B cell (primary cell): ENCODE data around the gene PPP1R12A. TPM values are rescaled to one million over a fixed set of nuclear protein-coding genes. Genes with fewer than 3 reads are reported as not detected.

ENCODE experiments used
- ATAC-seq: fragments of 200-7000 bp; cut with Tn5 transposase; one replicate; pipeline ENCODE4 v1.10.0; 2021; ENCODE audit warnings: low read depth, mild to moderate bottlenecking, moderate number of reproducible peaks, moderate library complexity
- CTCF ChIA-PET: fragments of 350-600 bp; sonication (Branson Sonifier 250); formaldehyde crosslinking; loops from one replicate; lab custom pipeline; 2021; ENCODE audit warnings: antibody characterized with exemption, inconsistent platforms; lab: Charles Lee
- POLR2A ChIA-PET: fragments of 350-600 bp; sonication (Branson Sonifier 250); formaldehyde crosslinking; loops from one replicate; lab custom pipeline; 2021; ENCODE audit warnings: antibody characterized with exemption; lab: Charles Lee
- DNase-seq: peaks from one replicate; pipeline ENCODE4 v3.0.0; 2013
- H2AFZ ChIP-seq: 2 replicates; pipeline ENCODE4 v1.6.1; 2012; ENCODE audit warnings: mild to moderate bottlenecking, low read depth, low read length; ENCODE audit not compliant: insufficient read depth, poor library complexity, severe bottlenecking
- H3K27ac ChIP-seq, 2 donors: 1 replicate in 1 of 2; 2 replicates in 1 of 2; pipeline ENCODE4 v1.5.1; 2012 to 2013; ENCODE audit warnings: low read length in 2 of 2, mild to moderate bottlenecking in 2 of 2, moderate library complexity in 1 of 2
- H3K27me3 ChIP-seq, 4 experiments: fragments of 200-600 bp in 1 of 4; sonication (generic) in 1 of 4; replicated peaks in 1 of 4; 1 replicate in 2 of 4; 2 replicates in 2 of 4; pipeline versions ENCODE4 v1.6.1 to v1.7.0; 2013 to 2016; ENCODE audit warnings: low read length in 3 of 4, mild to moderate bottlenecking in 2 of 4, mixed read lengths in 1 of 4, moderate library complexity in 1 of 4; ENCODE audit not compliant: insufficient read depth in 4 of 4, control insufficient read depth in 3 of 4; ENCODE audit errors: control extremely low read depth in 1 of 4
- H3K36me3 ChIP-seq, 2 experiments: replicated peaks in 1 of 2; 1 replicate in 1 of 2; 2 replicates in 1 of 2; pipeline versions ENCODE4 v1.6.1 to v1.7.1; 2013; ENCODE audit warnings: low read length in 1 of 2; ENCODE audit not compliant: insufficient read depth in 2 of 2, control insufficient read depth in 1 of 2; ENCODE audit errors: control extremely low read depth in 1 of 2, extremely low read depth in 1 of 2
- H3K4me1 ChIP-seq, 2 donors: fragments of 200-600 bp in 1 of 2; sonication (generic) in 1 of 2; 1 replicate in 1 of 2; 2 replicates in 1 of 2; pipeline versions ENCODE4 v1.5.1 to v1.6.1; 2013 to 2017; ENCODE audit warnings: low read length in 2 of 2; ENCODE audit not compliant: control insufficient read depth in 2 of 2, insufficient read depth in 2 of 2
- H3K4me2 ChIP-seq: replicated peaks from 2 replicates; pipeline ENCODE3; 2012; ENCODE audit warnings: mild to moderate bottlenecking, low read depth, low read length; ENCODE audit not compliant: poor library complexity, severe bottlenecking
- H3K4me3 ChIP-seq, 5 experiments: fragments of 200-600 bp in 1 of 5; sonication (generic) in 1 of 5; 1 replicate in 3 of 5; 2 replicates in 2 of 5; pipeline versions ENCODE4 v1.5.1 to v1.7.0; 2011 to 2016; ENCODE audit warnings: low read length in 4 of 5, mild to moderate bottlenecking in 4 of 5, low read depth in 2 of 5, control low read depth in 1 of 5, moderate library complexity in 1 of 5; ENCODE audit not compliant: insufficient read depth in 1 of 5; ENCODE audit errors: control extremely low read depth in 1 of 5, extremely low read depth in 1 of 5
- H3K79me2 ChIP-seq: fragments of 200-600 bp; sonication (generic); one replicate; pipeline ENCODE4 v1.6.0; 2016; ENCODE audit warnings: low read length; ENCODE audit not compliant: control insufficient read depth, insufficient read depth
- H3K9ac ChIP-seq: fragments of 200-600 bp; sonication (generic); 2 replicates; pipeline ENCODE4 v1.6.1; 2017; ENCODE audit warnings: mild to moderate bottlenecking, low read length, moderate library complexity
- H3K9me3 ChIP-seq, 3 donors: one replicate each; pipeline versions ENCODE4 v1.6.1 to v1.7.1; 2013; ENCODE audit warnings: low read length in 2 of 3; ENCODE audit not compliant: control insufficient read depth in 2 of 3, insufficient read depth in 1 of 3; ENCODE audit errors: control extremely low read depth in 1 of 3
- H4K20me1 ChIP-seq: 2 replicates; pipeline ENCODE4 v1.6.0; 2012; ENCODE audit warnings: mild to moderate bottlenecking, low read length; ENCODE audit not compliant: insufficient read depth, control insufficient read depth, poor library complexity, severe bottlenecking
- H3K27ac Mint-ChIP-seq: one replicate; pipeline ENCODE4 v1.8.0; 2021; ENCODE audit warnings: mixed read lengths
- H3K27me3 Mint-ChIP-seq: one replicate; pipeline ENCODE4 v1.8.0; 2021; ENCODE audit warnings: mixed read lengths
- H3K4me1 Mint-ChIP-seq: one replicate; pipeline ENCODE4 v1.8.0; 2021; ENCODE audit warnings: mixed read lengths
- H3K4me3 Mint-ChIP-seq: one replicate; pipeline ENCODE4 v1.8.0; 2021; ENCODE audit warnings: mixed read lengths
- H3K9me3 Mint-ChIP-seq: one replicate; pipeline ENCODE4 v1.8.0; 2022; ENCODE audit warnings: mixed read lengths; ENCODE audit not compliant: insufficient read depth
- CTCF ChIP-seq: fragments of 200-600 bp; IDR thresholded peaks from one replicate; pipeline ENCODE4 v1.8.0; 2022; ENCODE audit warnings: antibody characterized with exemption, mild to moderate bottlenecking
- EZH2 ChIP-seq: IDR thresholded peaks from 2 replicates; pipeline ENCODE4 v1.6.1; 2012; ENCODE audit warnings: borderline replicate concordance, low read depth, mild to moderate bottlenecking, moderate library complexity, low read length; ENCODE audit not compliant: insufficient read depth, poor library complexity, severe bottlenecking
- WGBS: methylation state at CpG from one replicate; pipeline ENCODE4 v1.1.5; 2013; ENCODE audit warnings: missing lambda C conversion rate; ENCODE audit not compliant: insufficient coverage; 5-methylcytosine and 5-hydroxymethylcytosine counted together
- intact Hi-C: fragments of 100-400 bp; cut with micrococcal nuclease; formaldehyde crosslinking; loops from one replicate; pipeline ENCODE4 v1.10.0; 2022
- polyA plus RNA-seq: library from polyadenylated mRNA; depleted of rRNA; stranded (reverse); fragments of >200 nt; gene quantifications from 2 replicates; pipeline ENCODE4 v1.2.3, GENCODE V29; 2012
- total RNA-seq, 2 donors: library from RNA; stranded (reverse); fragments of 120-200 nt in 1 of 2; gene quantifications; 1 replicate in 1 of 2; 2 replicates in 1 of 2; pipeline versions ENCODE4 v1.2.3 to v1.2.4, GENCODE V29; 2013 to 2022

PPP1R12A gene
- total and polyA plus RNA-seq, 2 donors (not counting 1 experiment from before 2014, with no cell fraction given): 18.3 to 110 TPM

- H3K79me2 ChIP-seq: peaks cover 35% of the 10 kb centered on the region
Measured at GRCh38 chr12:79838359-79838758, 96.5 kb downstream of the PPP1R12A start.

GRCh38 chr12:79837575-79837974 is 97.3 kb downstream of the PPP1R12A start:
- intact Hi-C loops: no loop called here
- 63% methylated on average over 1 of the region's 5 CpGs for WGBS
- Mint-ChIP-seq H3K27me3 (no peaks in the 10 kb centered on the region), H3K9me3 (peaks cover 13% of the 10 kb centered on the region), H3K4me3 (no peak overlapping the region), H3K4me1 (peaks cover 13% of the 10 kb centered on the region), H3K27ac (no peak overlapping the region)
- Histone ChIP-seq H2AFZ (no peak overlapping the region), H3K4me2 (no peak overlapping the region), H3K4me1 (no peaks in the 10 kb centered on the region), H4K20me1 (peaks cover 8% of the 10 kb centered on the region), H3K4me3 (no peak overlapping the region), H3K9me3 (peaks cover 3 to 26% (median 14%) of the 10 kb centered on the region in 3 donors), H3K9ac (no peak overlapping the region), H3K79me2 (peaks cover 36% of the 10 kb centered on the region), H3K36me3 (peaks cover 4 to 32% of the 10 kb centered on the region in 2 experiments), H3K27ac (no peak overlapping the region), H3K27me3 (no peaks in the 10 kb centered on the region)
- ChIA-PET CTCF (no interaction called here), POLR2A (no interaction called here)
- no peak for DNase-seq
- TF ChIP-seq EZH2 (no peak), CTCF (no peak)
- ATAC-seq: no peak

More at GRCh38 chr12:79838359-79838758, 96.5 kb downstream of the PPP1R12A start:
- intact Hi-C loops: no loop called here
- TF ChIP-seq CTCF: no peak
- no peak for TF ChIP-seq EZH2
- H4K20me1 ChIP-seq: peaks cover 6% of the 10 kb centered on the region
- no peak overlapping the region for H2AFZ ChIP-seq
- H3K4me3 ChIP-seq: no peak overlapping the region
- peaks cover 4 to 37% of the 10 kb centered on the region in 2 experiments for H3K36me3 ChIP-seq
- no peak overlapping the region for H3K27ac Mint-ChIP-seq
- peaks cover 3 to 26% (median 14%) of the 10 kb centered on the region in 3 donors for H3K9me3 ChIP-seq
- no peaks in the 10 kb centered on the region for H3K27me3 Mint-ChIP-seq
- DNase-seq: no peak
- no peak overlapping the region for H3K9ac ChIP-seq
- H3K4me3 Mint-ChIP-seq: no peak overlapping the region
- H3K4me1 Mint-ChIP-seq: peaks cover 15% of the 10 kb centered on the region
- H3K27me3 ChIP-seq: no peaks in the 10 kb centered on the region
- H3K4me2 ChIP-seq: no peak overlapping the region
- ChIA-PET CTCF (no interaction called here), POLR2A (no interaction called here)
- no peaks in the 10 kb centered on the region for H3K4me1 ChIP-seq
- H3K9me3 Mint-ChIP-seq: peaks cover 13% of the 10 kb centered on the region
- 97% methylated on average over 3 of the region's 3 CpGs for WGBS
- no peak overlapping the region for H3K27ac ChIP-seq
- no peak for ATAC-seq
